SH-SY5Y (cell line): ENCODE data around the gene ATP1A4.

Experiments
- GATA2 ChIP-seq: IDR thresholded peaks from 2 replicates; pipeline ENCODE4 v1.6.1; 2011; ENCODE audit warnings: mild to moderate bottlenecking, low read depth, low read length
- GATA3 ChIP-seq: IDR thresholded peaks from 2 replicates; pipeline ENCODE4 v1.6.1; 2011; ENCODE audit warnings: low read depth, mild to moderate bottlenecking, low read length, moderate library complexity

- no peak for TF ChIP-seq GATA2
- no peak for TF ChIP-seq GATA3
Measured at GRCh38 chr1:160168609-160169369, 17.4 kb downstream of the ATP1A4 start.
